ENCODE measurements around the gene IGSF21. TPM values are rescaled to one million over a fixed set of nuclear protein-coding genes. Genes with fewer than 3 reads are reported as not detected.

IGSF21 gene
- total RNA-seq, 1 donor from 2014 or later = 0.35 TPM

GRCh38 chr1:18327650-18328049 lies 220.1 kb downstream of the IGSF21 start:
- H3K27ac Mint-ChIP-seq (ENCODE audit: unreplicated experiment) = no peak overlapping the region
- no peak for DNase-seq (ENCODE audit: low read depth, low spot score)
- H3K36me3 Mint-ChIP-seq (ENCODE audit: low read depth) = no peaks in the 10 kb centered on the region
- TF ChIP-seq, protein P1, sequence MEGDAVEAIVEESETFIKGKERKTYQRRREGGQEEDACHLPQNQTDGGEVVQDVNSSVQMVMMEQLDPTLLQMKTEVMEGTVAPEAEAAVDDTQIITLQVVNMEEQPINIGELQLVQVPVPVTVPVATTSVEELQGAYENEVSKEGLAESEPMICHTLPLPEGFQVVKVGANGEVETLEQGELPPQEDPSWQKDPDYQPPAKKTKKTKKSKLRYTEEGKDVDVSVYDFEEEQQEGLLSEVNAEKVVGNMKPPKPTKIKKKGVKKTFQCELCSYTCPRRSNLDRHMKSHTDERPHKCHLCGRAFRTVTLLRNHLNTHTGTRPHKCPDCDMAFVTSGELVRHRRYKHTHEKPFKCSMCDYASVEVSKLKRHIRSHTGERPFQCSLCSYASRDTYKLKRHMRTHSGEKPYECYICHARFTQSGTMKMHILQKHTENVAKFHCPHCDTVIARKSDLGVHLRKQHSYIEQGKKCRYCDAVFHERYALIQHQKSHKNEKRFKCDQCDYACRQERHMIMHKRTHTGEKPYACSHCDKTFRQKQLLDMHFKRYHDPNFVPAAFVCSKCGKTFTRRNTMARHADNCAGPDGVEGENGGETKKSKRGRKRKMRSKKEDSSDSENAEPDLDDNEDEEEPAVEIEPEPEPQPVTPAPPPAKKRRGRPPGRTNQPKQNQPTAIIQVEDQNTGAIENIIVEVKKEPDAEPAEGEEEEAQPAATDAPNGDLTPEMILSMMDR (conservative IDR thresholded peaks at IDR 0.05) = no peak
- peaks cover 51% of the 10 kb centered on the region for H3K27me3 Mint-ChIP-seq (ENCODE audit: low read depth)
- peaks cover 3% of the 10 kb centered on the region for H3K4me1 Mint-ChIP-seq
- no peak overlapping the region for H3K4me3 Mint-ChIP-seq
- H3K9me3 Mint-ChIP-seq = no peaks in the 10 kb centered on the region

GRCh38 chr1:18328803-18329202 lies 221.2 kb downstream of the IGSF21 start:
- Mint-ChIP-seq H3K4me3 (no peak overlapping the region), H3K36me3 (ENCODE audit: low read depth) (no peaks in the 10 kb centered on the region), H3K9me3 (no peaks in the 10 kb centered on the region), H3K4me1 (peaks cover 6% of the 10 kb centered on the region), H3K27me3 (ENCODE audit: low read depth) (peaks cover 62% of the 10 kb centered on the region), H3K27ac (ENCODE audit: unreplicated experiment) (no peak overlapping the region)
- TF ChIP-seq, protein P1 (conservative IDR thresholded peaks at IDR 0.05) = no peak
- no peak for DNase-seq (ENCODE audit: low read depth, low spot score)

- TF ChIP-seq, protein P1 (conservative IDR thresholded peaks at IDR 0.05) = no peak
- no peak for DNase-seq (ENCODE audit: low read depth, low spot score)
- Mint-ChIP-seq H3K4me1 (peaks cover 6% of the 10 kb centered on the region), H3K27ac (ENCODE audit: unreplicated experiment) (no peak overlapping the region), H3K9me3 (no peaks in the 10 kb centered on the region), H3K4me3 (no peak overlapping the region), H3K27me3 (ENCODE audit: low read depth) (peaks cover 62% of the 10 kb centered on the region), H3K36me3 (ENCODE audit: low read depth) (no peaks in the 10 kb centered on the region)
Observed at GRCh38 chr1:18329469-18330253, 222.1 kb downstream of the IGSF21 start.

GRCh38 chr1:18332576-18332975 lies 225.0 kb downstream of the IGSF21 start:
- Mint-ChIP-seq H3K27ac (ENCODE audit: unreplicated experiment) (no peak overlapping the region), H3K4me1 (peaks cover 6% of the 10 kb centered on the region), H3K9me3 (no peaks in the 10 kb centered on the region), H3K4me3 (no peak overlapping the region), H3K27me3 (ENCODE audit: low read depth) (peaks cover 52% of the 10 kb centered on the region), H3K36me3 (ENCODE audit: low read depth) (no peaks in the 10 kb centered on the region)
- TF ChIP-seq, protein P1 (conservative IDR thresholded peaks at IDR 0.05) = no peak
- no peak for DNase-seq (ENCODE audit: low read depth, low spot score)

GRCh38 chr1:18333220-18333619 lies 225.6 kb downstream of the IGSF21 start:
- Mint-ChIP-seq H3K4me1 (peaks cover 6% of the 10 kb centered on the region), H3K27me3 (ENCODE audit: low read depth) (peaks cover 48% of the 10 kb centered on the region), H3K36me3 (ENCODE audit: low read depth) (no peaks in the 10 kb centered on the region), H3K4me3 (no peak overlapping the region), H3K27ac (ENCODE audit: unreplicated experiment) (no peak overlapping the region), H3K9me3 (no peaks in the 10 kb centered on the region)
- TF ChIP-seq, protein P1 (conservative IDR thresholded peaks at IDR 0.05) = no peak
- no peak for DNase-seq (ENCODE audit: low read depth, low spot score)
